Neural cell (in vitro differentiated cells): Measurements from ENCODE around the gene NPY. TPM values are rescaled to one million over a fixed set of nuclear protein-coding genes. Genes with fewer than 3 reads are reported as not detected.

Source experiments
- H2AFZ ChIP-seq: fragments of 200-600, 300-800 bp; sonication (generic), shearing (Covaris generic); 2 replicates; pipeline ENCODE4 v1.6.0; 2014; ENCODE audit warnings: low read depth, mild to moderate bottlenecking, antibody characterized with exemption, low read length, moderate library complexity
- H3F3A ChIP-seq: fragments of 200-600 bp; shearing (Covaris generic); 2 replicates; pipeline ENCODE4 v1.6.1; 2016; ENCODE audit warnings: mild to moderate bottlenecking, moderate library complexity, mixed read lengths, antibody characterized with exemption, low read length; ENCODE audit not compliant: insufficient read depth, poor library complexity, severe bottlenecking
- H3K27ac ChIP-seq: fragments of 200-600, 300-800 bp; sonication (generic), shearing (Covaris generic); 2 replicates; pipeline ENCODE4 v1.5.1; 2014; ENCODE audit warnings: mild to moderate bottlenecking, low read length, moderate library complexity
- H3K27me3 ChIP-seq: fragments of 300-800, 200-600 bp; sonication (generic), shearing (Covaris generic); 2 replicates; pipeline ENCODE4 v1.6.0; 2014; ENCODE audit warnings: mild to moderate bottlenecking, low read depth, low read length, moderate library complexity; ENCODE audit not compliant: insufficient read depth
- H3K36me3 ChIP-seq: fragments of 300-800, 200-600 bp; sonication (generic), shearing (Covaris generic); 2 replicates; pipeline ENCODE4 v1.5.1; 2014; ENCODE audit warnings: mild to moderate bottlenecking, antibody characterized with exemption, low read length, moderate library complexity; ENCODE audit not compliant: insufficient read depth
- H3K4me2 ChIP-seq: fragments of 300-800, 200-600 bp; sonication (generic), shearing (Covaris generic); 2 replicates; pipeline ENCODE4 v1.6.0; 2014; ENCODE audit warnings: mild to moderate bottlenecking, low read length
- H3K4me3 ChIP-seq: fragments of 300-800, 200-600 bp; sonication (generic), shearing (Covaris generic); 2 replicates; pipeline ENCODE4 v1.5.1; 2014; ENCODE audit warnings: mild to moderate bottlenecking, low read length, moderate library complexity
- H3K79me2 ChIP-seq: fragments of 200-600 bp; shearing (Covaris generic); replicated peaks from 2 replicates; pipeline ENCODE4 v1.6.0; 2014; ENCODE audit warnings: mild to moderate bottlenecking, low read length, moderate library complexity; ENCODE audit not compliant: insufficient read depth
- H3K9ac ChIP-seq: fragments of 300-800, 200-600 bp; sonication (generic), shearing (Covaris generic); 2 replicates; pipeline ENCODE4 v1.6.1; 2016; ENCODE audit warnings: mild to moderate bottlenecking, low read length, mixed read lengths
- H3K9me2 ChIP-seq: fragments of 200-600 bp; shearing (Covaris generic); 2 replicates; pipeline ENCODE4 v1.6.1; 2016; ENCODE audit warnings: mild to moderate bottlenecking, low read length, mixed read lengths; ENCODE audit not compliant: insufficient read depth
- H3K9me3 ChIP-seq: fragments of 200-600, 300-800 bp; sonication (generic), shearing (Covaris generic); 2 replicates; pipeline ENCODE4 v1.6.1; 2016; ENCODE audit warnings: mild to moderate bottlenecking, mixed run types, low read length, moderate library complexity, mixed read lengths
- H4K20me1 ChIP-seq: fragments of 200-600 bp; shearing (Covaris generic); 2 replicates; pipeline ENCODE4 v1.6.1; 2016; ENCODE audit warnings: mild to moderate bottlenecking, mixed run types; ENCODE audit not compliant: insufficient read depth
- CTCF ChIP-seq: fragments of 450-650 bp; IDR thresholded peaks from 2 replicates; pipeline ENCODE4 v1.5.1; 2014; ENCODE audit warnings: antibody characterized with exemption, mild to moderate bottlenecking, moderate library complexity; ENCODE audit not compliant: poor library complexity, severe bottlenecking
- EP300 ChIP-seq: fragments of 450-650 bp; conservative IDR thresholded peaks from 2 replicates; pipeline ENCODE4 v1.6.1; 2014; ENCODE audit warnings: antibody characterized with exemption, mild to moderate bottlenecking, moderate library complexity; ENCODE audit not compliant: poor library complexity, severe bottlenecking
- EZH2 ChIP-seq: fragments of 200-600, 300-800 bp; shearing (Covaris generic), sonication (generic); IDR thresholded peaks from 2 replicates; pipeline ENCODE4 v1.6.1; 2014; ENCODE audit warnings: antibody characterized with exemption, low read length, borderline replicate concordance, mild to moderate bottlenecking; ENCODE audit not compliant: insufficient read depth, poor library complexity, severe bottlenecking
- MXI1 ChIP-seq: fragments of 450-650 bp; conservative IDR thresholded peaks from 2 replicates; pipeline ENCODE4 v1.6.1; 2014; ENCODE audit warnings: antibody characterized with exemption, mild to moderate bottlenecking; ENCODE audit not compliant: poor library complexity, severe bottlenecking
- POLR2AphosphoS5 ChIP-seq: IDR thresholded peaks from 2 replicates; pipeline ENCODE4 v1.6.1; 2012
- RAD21 ChIP-seq: fragments of 450-650 bp; conservative IDR thresholded peaks from 2 replicates; pipeline ENCODE4 v1.6.1; 2014; ENCODE audit warnings: antibody characterized with exemption, mild to moderate bottlenecking, moderate library complexity
- REST ChIP-seq: IDR thresholded peaks from 2 replicates; pipeline ENCODE4 v1.6.1; 2012; ENCODE audit warnings: borderline replicate concordance
- SMC3 ChIP-seq: fragments of 450-650 bp; conservative IDR thresholded peaks from 2 replicates; pipeline ENCODE4 v1.6.1; 2014; ENCODE audit warnings: antibody characterized with exemption, mild to moderate bottlenecking, moderate library complexity; ENCODE audit not compliant: poor library complexity
- TAF1 ChIP-seq: IDR thresholded peaks from 2 replicates; pipeline ENCODE4 v1.6.1; 2012; ENCODE audit warnings: low read depth
- polyA minus RNA-seq: library from RNA; depleted of rRNA, polyadenylated mRNA; stranded (reverse); fragments of >200 nt; gene quantifications from 2 replicates; pipeline ENCODE4 v1.2.3, GENCODE V29; 2014
- polyA plus RNA-seq: library from polyadenylated mRNA; depleted of rRNA; stranded (reverse); fragments of >200 nt; gene quantifications from 2 replicates; pipeline ENCODE4 v1.2.3, GENCODE V29; 2014

The NPY gene
- polyA plus RNA-seq (not detected in 2 replicates), polyA minus RNA-seq (not detected in 2 replicates)

- Histone ChIP-seq H3K4me3 (peak within 1 kb of the TSS; percentile 58), H3K4me2 (no peak within 1 kb of the TSS)
- no peak for TF ChIP-seq EZH2
- TF ChIP-seq TAF1: no peak
- no peak for TF ChIP-seq RAD21
- no peak for TF ChIP-seq CTCF
- no peak for TF ChIP-seq REST
- TF ChIP-seq MXI1: no peak
- TF ChIP-seq EP300: no peak
- no peak for TF ChIP-seq SMC3
- no peak for TF ChIP-seq POLR2AphosphoS5
These were observed at the start of gene NPY for GRCh38 chr7:24283897-24284698. TSS of gene NPY (plus strand) at chr7:24284190. CDS start at chr7:24285241, 1,051 bp downstream.

GRCh38 chr7:24239260-24239659 lies 44.7 kb upstream of the NPY start:
- Histone ChIP-seq H3K9me2 (no peaks in the 10 kb centered on the region), H4K20me1 (no peaks in the 10 kb centered on the region), H3K9me3 (no peaks in the 10 kb centered on the region), H3K9ac (no peak overlapping the region), H3K4me2 (no peak overlapping the region), H3F3A (no peaks in the 10 kb centered on the region), H3K27ac (no peak overlapping the region), H3K36me3 (no peaks in the 10 kb centered on the region), H3K79me2 (no peaks in the 10 kb centered on the region), H2AFZ (no peak overlapping the region), H3K4me3 (no peak overlapping the region), H3K27me3 (no peaks in the 10 kb centered on the region)
- TF ChIP-seq EP300: no peak
- no peak for TF ChIP-seq REST
- no peak for TF ChIP-seq TAF1
- TF ChIP-seq CTCF: no peak
- no peak for TF ChIP-seq SMC3
- no peak for TF ChIP-seq EZH2

More at GRCh38 chr7:24283897-24284698, at the start of gene NPY:
- Histone ChIP-seq H2AFZ (no peak within 1 kb of the TSS), H3K27ac (no peak within 1 kb of the TSS), H3K36me3 (no peaks in the 10 kb centered on the region), H3K9me3 (no peaks in the 10 kb centered on the region), H3F3A (no peaks in the 10 kb centered on the region), H3K79me2 (no peaks in the 10 kb centered on the region), H3K9ac (no peak within 1 kb of the TSS), H4K20me1 (no peaks in the 10 kb centered on the region), H3K27me3 (peaks cover 46% of the 10 kb centered on the region), H3K9me2 (no peaks in the 10 kb centered on the region)
